NCI-H1105 (cell line): ENCODE results near the gene GJB5.

Experiments used
- DNase-seq: peaks from one replicate; lab custom pipeline; 2025; lab: John Stamatoyannopoulos, UW

Gene GJB5

DNA sequence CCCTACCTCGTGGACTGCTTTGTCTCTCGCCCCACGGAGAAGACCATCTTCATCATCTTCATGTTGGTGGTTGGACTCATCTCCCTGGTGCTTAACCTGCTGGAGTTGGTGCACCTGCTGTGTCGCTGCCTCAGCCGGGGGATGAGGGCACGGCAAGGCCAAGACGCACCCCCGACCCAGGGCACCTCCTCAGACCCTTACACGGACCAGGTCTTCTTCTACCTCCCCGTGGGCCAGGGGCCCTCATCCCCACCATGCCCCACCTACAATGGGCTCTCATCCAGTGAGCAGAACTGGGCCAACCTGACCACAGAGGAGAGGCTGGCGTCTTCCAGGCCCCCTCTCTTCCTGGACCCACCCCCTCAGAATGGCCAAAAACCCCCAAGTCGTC is 39.9 kb downstream of the GJB5 start:
- DNase-seq: no peak

DNA sequence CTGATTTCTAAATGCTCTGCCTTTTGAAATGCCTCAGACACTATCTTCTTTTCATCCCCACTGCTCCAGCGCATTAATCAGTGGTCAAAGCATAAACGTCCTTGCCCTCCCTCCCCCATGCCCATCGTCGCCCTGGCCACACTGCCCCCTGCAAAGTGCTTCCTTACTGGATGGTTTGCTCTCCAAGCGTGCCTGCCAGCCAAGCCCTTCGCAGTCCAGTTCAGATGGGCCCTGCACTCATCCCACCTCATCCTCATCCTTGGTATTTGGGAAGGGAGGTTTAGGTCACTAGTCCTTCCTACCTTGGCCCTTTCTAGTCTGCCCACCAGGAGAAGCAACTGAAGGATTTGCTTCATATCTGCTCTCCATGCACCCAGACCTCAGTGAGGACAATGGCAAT is 41.1 kb downstream of the GJB5 start:
- DNase-seq: no peak

DNA sequence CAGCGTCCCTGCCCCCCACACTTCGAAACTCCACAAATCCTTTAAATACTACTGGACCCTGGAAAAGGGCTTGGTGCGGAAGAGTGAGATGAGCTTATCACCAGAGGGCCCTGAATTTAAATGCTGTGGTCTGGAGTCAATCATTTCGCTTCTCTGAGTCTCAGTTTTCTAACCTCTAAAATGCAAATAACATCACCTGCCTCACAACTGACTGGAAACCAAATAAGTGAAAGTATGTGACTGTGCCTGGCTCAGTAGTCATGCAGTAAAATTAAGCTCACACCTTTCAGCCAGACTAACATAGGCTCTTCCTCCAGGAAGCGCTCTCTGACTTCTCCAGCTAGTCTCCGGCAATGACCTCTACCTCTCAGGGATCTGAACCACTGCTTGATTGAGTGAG is 42.1 kb downstream of the GJB5 start:
- DNase-seq: no peak

DNA sequence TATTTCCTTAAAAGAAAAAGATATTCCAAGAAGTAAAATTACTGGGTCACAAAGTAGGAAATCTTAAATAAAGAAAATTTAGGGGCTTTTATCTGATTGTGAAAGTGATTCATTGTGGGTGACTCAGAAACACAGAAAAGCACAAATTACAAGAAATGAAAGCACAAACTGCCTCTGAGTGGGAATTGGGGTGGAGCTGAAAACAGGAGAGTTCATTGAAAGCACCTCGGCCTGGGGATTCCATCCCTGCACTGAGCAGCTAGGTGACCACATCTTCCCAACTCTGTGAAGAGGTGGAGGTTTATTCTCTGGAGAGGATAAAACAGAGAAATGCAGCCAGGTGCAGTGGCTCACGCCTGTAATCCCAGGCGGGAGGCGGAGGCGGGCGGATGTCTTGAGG is 45.4 kb downstream of the GJB5 start:
- no peak for DNase-seq

DNA sequence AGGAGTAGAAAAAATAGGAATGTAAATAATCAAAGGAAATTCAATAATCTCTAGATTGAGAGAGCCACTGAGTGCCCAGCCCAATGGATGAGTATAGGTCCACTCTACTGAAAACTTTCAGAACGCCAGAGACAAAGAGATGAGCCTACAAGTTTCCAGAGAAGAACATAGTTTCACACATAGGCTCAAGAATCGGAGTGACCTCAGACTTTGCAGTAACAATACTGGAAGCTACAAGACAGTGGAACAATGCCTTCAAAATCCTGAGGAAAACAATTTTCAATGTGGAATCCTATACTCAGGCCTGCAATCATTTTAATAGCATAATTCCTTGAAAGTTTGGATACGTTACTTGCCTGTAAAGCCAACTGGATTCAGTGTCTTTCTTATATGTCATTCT is 48.9 kb downstream of the GJB5 start:
- no peak for DNase-seq

DNA sequence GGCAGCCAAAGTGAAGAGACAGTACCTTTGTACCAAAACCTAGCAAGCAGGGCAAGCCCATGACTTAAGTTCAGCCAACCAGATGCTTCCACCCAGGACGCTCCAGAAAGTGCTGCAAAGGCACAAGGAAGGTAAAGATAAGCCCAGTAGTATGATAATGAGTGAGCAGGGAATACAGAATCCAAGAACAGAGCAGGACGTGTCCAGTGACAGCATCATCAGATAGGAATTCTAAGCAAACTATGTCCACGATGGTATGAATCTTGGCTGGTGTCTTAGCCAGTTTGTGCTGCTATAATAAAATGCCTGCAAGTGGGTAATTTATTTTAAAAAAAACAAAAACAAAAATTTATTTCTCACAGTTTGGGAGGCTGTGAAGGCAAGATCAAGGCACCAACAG is 51.5 kb downstream of the GJB5 start:
- DNase-seq: no peak
